ENCODE measurements around the gene SH3RF1.

- no peak for TF ChIP-seq GATA3 (IDR thresholded peaks at IDR 0.05; ENCODE audit: low read depth, low read length)
- no peak for TF ChIP-seq GATA2 (IDR thresholded peaks at IDR 0.05; ENCODE audit: low read depth, low read length)
Measured at GRCh38 chr4:169222761-169223160, 48.0 kb downstream of the SH3RF1 start.
